Suppressor macrophage treated with lipopolysaccharide for 4 hours (primary cell): ENCODE data around the gene ITPK1.
A peak's percentile ranks its signal among the peaks of the same experiment; 100 is the strongest.
"Not testable (repeated sequence)": the region's sequence is repeated elsewhere in the genome, so short reads cannot be mapped to it uniquely, and the experiment has no call there.

Experiments
- DNase-seq: peaks from one replicate; pipeline ENCODE4 v3.0.0-alpha.2; 2020

Gene ITPK1

DNA sequence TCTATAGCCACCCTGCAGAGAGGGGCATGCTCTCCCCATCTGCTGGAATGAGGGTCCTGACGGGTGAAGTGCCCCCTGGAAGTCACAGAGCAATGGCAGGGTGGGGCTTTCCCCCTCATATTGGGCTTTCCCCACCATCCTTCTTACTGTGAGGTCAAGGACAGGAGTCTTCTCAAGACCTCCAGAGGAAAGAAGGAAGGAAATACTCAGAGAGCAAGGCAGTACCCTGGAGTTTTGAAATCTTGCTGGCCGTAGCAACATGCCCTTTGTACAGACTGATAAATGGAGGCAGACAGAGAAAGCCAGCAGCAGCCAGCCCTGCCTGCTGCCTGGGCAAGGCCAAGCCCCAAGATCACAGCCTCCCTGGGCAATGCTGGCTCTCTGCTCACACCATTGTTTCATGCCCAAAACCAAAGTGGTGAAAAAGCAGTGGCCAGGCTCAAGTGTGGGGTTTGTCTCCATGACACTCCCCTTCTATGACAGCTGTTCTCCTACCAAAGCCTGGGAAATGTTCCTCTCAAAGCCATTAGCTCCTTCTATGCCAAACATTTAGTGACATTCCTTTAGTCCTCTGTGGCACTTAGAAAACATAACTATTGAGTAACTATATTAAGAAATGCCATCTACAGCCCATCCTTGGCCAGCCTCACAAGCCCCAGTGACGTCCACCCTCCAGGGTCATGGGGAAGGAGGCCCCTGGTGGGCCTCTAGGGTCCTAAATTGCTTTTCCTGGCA lies 13.2 kb upstream of the ITPK1 start:
- peak; percentile 30 for DNase-seq

DNA sequence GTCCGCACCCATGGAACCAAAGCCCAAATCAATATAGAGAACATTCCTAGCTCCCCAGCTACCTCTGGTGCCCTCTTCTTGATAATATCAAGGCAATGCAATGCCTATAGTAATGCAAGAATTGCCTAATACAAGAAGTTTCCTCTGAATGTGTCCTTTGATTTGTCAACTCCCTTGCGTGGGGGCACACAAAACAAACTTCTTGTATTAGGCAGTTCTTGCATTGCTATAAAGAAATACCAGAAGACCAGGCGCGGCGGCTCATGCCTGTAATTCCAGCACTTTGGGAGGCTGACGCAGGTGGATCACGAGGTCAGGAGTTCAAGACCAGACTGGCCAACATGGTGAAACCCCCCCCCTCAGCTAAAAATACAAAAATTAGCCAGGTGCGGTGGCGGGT lies 10.4 kb upstream of the ITPK1 start:
- peak; percentile 64 for DNase-seq

DNA sequence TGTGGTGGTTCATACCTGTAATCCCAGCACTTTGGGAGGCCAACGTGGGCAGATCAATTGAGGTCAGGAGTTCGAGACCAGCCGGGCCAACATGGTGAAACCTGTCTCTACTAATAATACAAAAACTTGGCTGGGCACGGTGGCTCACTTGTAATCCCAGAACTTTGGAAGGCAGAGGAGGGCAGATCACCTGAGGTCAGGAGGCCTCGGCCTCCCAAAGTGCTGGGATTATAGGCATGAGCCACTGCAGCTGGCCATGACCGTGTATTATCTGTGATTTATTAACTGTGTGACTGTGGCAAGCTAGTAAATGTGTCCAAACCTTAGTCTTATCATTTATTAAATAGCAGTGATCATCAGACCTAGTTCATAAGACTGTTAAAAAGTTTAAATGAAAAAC lies 7.1 kb upstream of the ITPK1 start:
- no peak for DNase-seq

DNA sequence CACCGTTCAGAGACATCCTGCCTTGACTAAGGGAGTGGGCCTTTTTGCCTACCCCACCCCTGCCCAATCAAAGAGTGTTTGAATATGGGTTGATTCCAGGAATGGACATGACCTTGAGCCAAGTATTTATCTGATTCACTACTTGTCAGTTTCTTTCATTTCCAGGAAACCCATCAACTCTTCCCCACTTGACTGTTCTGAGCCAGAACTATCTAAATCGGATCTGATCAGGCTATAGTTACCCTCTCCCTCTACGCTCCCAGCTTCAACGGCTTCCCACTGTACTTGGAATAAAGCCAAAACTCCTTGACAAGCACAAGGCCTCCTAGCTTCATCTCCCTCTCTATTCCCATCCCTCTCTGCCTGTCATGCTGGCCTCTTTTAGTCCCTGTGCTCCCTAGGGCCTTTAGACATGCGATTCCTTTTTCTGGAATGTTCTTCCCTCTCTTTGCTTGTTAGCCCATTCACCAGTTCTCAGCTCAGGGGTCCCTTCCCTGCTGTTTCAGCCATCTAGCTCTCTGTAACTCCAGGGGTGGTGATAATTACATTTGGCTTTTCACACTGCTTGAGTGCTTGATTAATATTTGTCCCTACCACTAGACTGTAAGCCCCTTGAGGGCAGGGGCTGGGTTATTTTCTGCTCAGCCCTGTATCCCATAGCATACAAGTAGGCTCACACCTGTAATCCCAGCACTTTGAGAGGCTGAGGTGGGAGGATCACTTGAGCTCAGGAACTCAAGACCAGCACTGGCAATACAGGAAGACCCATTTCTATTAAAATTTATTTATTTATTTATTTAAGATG lies 5.5 kb upstream of the ITPK1 start:
- no peak for DNase-seq

DNA sequence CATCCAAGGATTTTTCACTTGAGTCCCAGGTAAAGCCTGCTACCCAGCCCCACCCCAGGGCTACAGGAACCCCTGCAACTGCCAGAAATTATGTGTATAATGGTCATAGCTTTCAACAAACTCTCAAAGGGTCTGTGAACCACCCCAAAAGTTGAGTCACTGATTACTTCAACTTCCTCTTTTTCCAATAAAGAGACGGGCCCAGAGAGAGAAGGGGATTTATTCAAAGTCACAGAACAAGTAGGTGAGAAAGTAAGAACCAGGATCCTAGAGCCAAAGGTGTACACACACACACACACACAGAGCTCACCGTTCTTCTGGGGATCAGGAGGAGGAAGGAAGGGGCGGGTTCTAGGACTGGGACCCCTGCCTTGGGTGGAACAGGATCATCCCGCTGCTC lies 4.8 kb upstream of the ITPK1 start:
- DNase-seq, result peak; percentile 73

DNA sequence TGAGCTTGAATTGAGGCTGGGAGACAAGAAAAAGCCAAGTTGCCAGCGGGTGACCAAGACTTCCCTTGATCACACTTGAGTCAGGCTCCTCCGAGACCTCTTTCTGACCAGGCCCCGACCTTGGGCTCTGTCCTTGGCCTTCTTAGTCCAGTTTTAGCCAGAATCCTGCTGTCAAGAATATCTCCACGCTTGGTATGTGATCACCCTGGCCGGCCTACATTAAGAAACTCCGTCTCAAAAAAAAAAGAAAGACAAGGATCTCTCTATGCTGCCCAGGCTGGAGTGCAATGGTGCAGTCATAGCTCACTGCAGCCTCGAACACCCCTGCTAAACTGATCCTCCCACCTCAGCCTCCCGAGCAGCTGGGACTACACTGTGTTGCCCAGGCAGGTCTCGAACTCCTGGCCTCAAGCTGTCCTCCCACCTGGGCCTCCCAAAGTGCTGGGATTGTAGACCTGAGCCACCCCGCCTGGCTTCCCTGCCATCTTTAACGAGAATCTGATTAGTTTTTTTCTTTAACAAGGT lies 1.0 kb upstream of the ITPK1 start:
- no peak for DNase-seq

DNA sequence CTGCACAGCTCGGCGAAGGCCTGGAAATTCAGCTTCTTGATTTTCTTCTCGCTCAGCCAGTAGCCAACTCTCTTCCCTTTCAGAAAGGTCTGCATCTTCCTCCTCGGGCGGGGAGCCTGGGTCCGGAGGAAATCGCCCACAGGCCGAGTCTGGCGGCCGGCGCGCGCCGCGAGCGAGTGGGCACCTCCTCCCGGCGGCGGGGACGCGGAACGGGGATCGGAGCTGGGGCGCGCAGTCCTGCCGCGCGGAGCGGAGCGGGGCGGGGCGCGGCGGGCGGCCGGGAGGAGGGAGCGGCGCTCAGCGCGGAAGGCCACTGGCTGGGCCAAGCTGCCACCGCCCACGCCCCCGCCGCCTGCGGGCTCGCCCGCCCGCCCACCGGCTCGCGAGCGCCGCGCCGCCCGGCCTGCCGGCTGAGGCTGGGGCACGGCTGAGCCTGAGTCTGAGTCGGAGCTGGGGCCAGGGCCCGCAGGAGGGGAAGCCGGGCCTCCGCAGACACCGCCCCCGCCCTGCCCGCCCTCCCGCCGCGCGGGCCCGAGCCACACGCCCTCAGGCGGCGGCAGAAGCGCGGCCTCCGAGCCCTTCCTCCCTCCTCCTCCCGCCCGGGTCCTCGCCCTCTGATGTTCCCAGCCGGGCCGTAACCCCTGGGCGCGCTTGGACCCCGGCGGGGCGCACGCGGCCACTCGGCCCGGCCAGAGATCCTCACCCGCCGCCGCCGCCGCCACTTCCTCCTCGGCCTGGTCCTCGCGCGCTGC lies 480 bp downstream of the ITPK1 start:
- DNase-seq, result peak; percentile 91

DNA sequence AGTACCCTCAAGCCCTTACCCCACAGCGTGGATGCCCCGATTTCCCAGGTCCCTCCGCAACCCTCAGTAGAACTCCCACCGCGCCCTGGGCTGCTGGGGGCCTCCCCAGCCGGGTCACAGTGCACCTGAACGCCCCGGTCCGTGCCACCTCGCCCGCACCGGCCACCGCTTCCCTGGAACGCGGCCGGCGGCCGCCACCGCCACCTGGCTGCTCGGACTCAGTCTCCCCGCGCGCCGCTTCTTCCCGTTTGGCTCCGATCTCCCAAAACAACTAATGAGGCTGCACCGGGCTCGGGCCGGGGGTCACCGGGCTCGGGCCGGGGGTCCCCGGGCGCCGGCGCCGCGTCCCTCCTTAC lies 1.0 kb downstream of the ITPK1 start:
- DNase-seq, result no peak

DNA sequence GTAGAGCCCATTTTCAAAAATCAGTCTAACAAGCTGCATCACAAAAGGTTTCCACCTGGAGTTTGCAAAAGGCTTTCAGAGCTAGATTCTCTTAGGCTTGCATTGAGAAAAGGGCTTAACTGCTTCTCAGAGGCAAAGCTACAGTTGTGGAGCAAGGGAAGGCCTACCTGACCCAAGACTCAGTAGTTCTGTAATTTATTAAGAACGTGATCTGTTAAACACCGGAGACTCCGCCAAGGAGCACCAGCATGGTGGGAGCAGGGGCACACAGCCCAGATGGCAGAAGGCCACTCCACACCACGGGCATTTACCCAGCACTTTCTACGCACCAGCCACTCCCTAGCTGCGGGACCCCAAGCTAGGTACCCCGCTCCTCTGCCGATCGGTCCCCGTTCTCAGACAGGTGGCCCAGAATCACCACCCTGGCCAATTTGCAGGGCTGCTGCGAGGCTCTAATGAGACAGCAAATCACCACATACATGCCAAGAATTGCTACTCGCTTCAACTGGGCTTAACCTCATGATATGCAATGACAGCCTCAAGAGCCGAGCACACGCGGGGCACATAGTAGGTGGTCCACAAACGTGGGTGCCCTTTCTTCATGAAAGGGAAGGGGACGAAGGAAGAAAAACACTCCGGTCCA lies 1.5 kb downstream of the ITPK1 start:
- DNase-seq, result no peak

DNA sequence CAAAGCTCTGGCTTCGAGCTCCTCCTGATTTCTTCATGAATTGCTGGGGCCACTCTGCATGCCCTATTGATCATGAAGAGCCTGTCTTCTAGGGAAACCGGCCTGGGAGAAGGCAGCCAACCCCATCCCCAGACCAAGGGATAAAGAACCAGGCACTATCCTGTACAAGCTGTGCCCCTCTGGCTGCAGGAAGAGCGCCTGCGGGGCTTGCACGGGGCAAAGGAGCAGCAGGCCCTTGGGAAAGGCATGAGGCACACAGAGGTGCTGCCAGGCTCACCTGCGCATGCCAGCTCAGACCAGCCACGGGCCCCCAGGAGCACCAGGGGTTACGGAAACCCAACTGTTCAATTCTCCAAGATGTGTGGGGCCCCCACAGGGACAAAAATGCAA lies 2.1 kb downstream of the ITPK1 start:
- DNase-seq, result no peak

DNA sequence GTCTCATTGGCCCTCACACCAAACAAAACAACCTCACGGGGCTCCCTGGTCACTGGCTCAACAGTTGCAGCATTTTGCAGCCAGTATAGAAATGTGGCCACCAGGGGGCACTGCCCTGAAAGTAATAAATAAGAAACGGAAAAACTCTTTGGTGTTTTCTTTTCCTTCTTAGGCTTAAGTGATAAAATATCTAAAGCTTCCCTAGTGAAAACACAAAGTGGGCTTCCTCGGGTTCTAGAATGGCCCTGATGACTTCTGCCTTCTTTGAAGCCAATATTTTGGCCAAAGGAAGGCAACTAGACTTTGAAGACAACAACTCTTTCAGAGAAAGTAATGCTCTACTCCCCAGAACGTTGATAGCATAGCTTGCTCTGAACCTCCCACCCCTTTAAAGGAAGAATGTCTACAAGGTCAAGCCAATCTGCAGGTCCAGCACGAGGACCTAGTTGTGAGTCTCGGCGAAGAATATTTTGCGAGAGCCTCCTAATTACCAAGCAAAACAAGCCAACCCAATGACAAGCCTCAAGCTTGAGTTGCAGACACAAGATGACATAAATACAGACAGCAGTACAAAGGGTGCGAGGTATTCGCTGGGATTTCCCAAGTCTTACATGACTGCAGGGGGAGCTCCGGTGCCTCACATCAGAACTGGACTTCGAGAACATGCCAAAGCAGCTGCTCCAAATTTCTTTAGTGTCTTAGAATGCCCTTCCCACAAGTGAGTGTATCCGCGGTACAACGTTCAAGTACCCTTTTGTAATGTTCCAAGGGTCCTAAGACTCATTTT lies 2.6 kb downstream of the ITPK1 start:
- peak; percentile 92 for DNase-seq

DNA sequence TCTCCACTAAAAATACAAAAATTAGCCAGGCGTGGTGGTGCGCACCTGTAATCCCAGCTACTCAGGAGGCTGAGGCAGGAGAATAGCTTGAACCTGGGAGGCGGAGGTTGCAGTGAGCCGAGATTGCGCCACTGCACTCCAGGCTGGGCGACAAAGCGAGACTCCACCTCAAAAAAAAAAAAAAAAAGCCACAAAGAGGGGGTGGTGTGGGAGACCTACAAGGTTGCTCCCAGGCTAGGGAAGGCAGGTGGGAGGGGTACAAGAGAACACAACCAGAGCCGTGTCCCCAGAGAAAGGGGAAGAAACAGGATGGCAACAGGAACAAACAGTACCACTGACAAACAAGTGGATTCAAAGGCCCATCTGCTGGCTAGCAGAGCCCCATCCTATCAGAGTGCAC lies 4.2 kb downstream of the ITPK1 start:
- not testable (repeated sequence) for DNase-seq

DNA sequence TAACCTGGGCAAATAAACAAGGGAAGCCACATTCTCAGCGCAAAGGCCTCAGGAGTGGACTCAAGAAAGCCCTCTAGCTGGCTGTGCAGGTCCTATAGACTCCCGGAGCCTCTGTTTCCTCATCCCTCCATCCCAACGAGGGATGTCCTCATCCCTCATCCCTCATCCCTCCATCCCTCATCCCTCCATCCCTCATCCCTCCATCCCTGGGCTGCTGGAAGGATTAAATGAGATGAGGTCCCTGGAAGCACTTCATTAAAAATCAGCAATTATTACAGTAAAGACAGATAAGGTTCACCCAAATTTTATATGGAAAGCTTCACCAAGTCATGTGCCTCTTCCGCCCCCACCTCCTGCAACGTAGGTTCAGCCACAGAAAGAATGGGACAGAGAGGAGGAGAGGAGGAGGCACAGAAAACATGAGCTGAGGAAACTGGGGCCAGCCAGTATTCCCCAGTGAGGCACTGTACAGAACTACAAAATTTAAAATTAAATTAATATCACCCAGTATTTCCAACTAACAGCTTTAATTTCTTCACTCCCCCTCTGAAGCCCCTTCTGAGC lies 4.8 kb downstream of the ITPK1 start:
- DNase-seq, result no peak

DNA sequence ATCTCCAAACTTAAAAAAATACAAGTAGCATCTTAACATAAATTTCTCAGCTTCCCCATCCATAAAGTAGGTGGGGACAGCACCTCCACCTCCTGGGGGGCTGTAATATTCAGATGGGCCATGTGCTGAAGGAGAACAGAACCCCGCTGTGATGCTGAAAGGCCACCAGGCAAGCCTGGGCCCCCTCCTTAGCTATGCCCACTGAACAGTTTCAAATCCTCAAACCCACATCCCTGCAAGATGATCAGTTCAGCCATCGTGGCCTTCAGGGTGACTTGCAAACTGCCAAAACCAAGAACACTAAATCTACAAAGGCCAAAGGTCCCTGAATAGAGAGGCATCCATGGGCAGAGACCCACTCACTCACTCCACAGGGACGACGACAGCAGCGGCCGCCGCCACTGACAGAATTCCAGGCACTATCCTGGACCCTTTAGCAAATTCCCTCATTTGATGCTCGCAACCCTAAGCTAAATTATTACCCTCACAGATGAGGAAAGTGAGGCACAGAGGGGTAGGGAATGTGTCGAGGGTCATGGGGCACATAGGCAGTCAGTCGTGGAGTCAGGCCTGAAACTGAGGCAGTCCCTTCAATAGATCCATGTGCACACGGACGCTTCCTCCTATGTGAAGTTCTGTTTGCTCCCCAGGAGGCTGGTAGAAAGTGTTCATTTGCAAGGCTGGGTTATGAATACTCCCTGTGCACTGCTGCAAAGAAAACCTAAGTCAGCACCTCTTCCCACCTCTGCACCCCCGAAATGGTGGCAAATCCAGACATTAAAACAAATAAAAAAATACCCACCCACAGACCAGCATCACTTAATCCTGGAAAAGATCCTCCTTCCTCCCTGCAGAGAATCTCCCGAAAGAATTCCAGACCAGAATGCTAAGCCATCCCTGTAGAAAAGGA lies 5.9 kb downstream of the ITPK1 start:
- DNase-seq, result no peak

DNA sequence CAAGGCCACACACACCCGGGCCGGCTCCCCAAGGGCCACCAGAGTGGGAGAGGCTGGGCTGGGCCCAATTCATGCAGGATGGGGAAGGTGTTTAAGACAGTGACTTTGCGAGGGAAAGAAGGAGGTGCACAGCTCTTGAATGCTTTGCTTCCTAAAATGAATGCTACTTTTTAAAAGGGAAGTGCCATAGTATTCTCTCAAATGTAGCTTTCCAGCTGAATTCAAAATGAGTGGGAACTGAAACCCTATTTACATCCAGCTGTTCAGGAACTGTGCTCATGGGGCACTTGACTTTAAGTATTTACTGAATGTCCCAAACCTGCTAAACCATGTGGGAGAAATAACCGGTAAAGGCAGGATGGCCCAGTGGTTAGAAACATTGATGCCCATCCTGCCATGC lies 7.6 kb downstream of the ITPK1 start:
- peak; percentile 63 for DNase-seq

DNA sequence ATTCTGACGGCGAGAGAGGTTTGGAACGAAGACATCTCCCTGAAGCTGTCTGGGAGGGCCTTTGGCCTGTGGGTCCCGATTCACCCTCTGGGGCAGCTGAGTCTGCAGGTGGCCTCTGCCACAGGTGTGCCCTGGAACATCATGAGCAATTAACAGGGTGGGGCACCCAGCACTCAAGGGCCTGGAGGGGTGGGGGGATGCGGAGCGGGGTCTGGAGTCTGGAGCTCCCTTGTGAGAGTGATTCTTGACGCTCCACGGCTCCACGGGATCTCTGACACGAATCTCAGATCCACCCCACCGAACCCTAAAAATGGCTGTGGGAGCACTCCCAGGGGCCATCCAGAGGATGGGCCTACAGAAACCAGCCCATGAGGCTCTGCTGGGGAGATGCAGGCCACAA lies 8.3 kb downstream of the ITPK1 start:
- DNase-seq, result no peak

DNA sequence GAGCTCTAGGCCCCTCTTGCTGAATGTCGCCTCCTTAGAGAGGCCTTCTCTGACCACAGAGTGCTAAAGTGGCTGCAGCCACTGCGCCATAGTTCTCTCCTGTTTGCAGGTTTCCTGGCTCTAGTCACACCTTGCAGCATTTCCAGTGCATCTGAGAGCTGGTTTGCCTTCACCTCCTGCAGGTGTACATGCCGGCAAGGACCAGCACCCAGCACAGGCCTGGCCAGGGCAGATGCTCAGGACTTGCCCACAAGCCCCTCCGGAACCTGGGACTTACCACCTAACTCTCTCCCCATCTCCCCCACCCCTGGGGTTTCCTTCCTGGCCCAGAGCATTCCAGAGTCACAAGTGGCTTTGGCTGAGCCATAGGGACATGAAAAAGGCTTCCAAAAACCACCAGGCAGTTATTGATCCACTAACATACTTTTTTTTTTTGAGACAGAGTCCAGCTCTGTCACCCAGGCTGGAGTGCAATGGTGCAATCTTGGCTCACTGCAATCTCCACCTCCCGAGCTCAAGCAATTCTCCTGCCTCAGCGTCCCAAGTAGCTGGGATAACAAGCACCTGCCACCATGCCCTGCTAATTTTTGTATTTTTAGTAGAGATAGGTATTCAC lies 9.1 kb downstream of the ITPK1 start:
- no peak for DNase-seq

DNA sequence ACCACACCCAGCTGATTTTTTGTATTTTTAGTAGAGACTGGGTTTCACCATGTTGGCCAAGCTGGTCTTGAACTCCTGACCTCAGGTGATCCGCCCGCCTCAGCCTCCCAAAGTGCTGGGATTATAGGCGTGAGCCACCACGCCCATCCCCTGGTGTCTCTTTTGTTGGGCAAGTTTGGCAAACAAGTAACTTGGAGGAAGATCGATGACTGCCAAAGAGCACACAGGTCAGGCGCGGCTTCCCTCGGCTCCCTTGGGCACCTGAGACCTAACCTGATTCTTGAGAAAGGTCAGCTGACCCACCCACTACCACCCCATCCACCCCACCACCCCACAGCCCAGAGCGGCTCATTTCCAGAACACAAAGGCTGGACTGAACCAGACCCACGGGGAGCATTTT lies 9.9 kb downstream of the ITPK1 start:
- DNase-seq, result not testable (repeated sequence)

DNA sequence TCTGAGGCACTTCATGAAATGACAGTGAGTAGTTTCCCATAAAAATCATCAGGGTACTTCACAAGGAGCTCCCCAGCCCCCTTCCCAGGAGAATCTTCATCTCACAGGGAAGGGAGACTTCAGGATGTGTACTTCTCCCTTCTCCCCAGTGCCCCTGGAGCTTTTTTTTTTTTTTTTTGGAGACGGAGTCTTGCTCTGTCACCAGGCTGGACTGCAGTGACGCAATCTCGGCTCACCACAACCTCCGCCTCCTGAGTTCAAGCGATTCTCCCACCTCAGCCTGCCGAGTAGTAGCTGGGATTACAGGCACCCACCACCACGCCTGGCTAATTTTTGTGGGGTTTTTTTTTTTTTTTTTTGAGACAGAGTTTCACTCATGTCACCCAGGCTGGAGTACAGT lies 10.4 kb downstream of the ITPK1 start:
- peak; percentile 76 for DNase-seq

DNA sequence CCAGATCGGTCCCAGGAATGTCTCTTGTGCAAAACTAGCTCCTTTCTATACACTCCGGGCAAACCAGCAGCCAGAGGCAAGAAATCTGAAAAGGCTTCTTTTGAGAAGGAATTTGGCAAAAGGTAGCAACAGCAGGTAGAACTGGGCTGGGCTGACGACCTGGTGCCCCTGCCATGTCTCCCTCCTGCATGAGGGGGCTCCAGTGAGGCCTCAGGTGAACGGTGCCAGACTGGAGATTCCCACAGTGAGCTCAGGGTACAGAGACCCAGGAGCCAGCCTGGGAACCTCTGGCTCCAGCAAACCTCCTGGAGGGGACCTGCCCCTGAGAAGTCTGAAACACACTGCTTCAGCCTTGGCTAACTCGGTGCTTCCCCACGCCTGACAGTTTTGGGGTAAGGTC lies 10.8 kb downstream of the ITPK1 start:
- no peak for DNase-seq
